HG03196 (cell line): ENCODE data around the gene TYW3.

Experiments
- ATAC-seq: cut with Tn5 transposase; IDR thresholded peaks from one replicate; pipeline ENCODE4 v1.9.1; 2021; ENCODE audit not compliant: unreplicated experiment

The TYW3 gene

GRCh38 chr1:74780594-74780993, 47.6 kb downstream of the TYW3 start:
- ATAC-seq: no peak

- no peak for ATAC-seq
Observed at GRCh38 chr1:74785944-74786343, 53.0 kb downstream of the TYW3 start.

DNA sequence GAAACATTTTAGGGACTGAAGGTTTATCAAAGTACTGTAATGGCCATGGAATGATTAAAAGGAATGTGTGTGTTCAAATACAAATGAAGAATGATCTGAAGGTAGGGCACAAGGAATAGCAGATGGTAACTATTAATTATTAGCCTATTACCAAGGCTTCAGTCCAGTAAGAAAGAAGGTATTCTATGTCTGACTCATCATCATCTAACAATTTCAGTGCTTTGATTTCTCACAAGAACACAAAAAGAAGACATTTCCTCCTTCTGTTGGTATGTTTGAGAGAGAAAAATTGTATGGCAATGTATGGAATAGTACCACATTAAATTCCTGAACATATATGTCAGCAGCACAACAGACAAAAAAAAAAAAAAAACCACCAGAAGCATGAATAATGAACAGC, 57.5 kb downstream of the TYW3 start:
- no peak for ATAC-seq

DNA sequence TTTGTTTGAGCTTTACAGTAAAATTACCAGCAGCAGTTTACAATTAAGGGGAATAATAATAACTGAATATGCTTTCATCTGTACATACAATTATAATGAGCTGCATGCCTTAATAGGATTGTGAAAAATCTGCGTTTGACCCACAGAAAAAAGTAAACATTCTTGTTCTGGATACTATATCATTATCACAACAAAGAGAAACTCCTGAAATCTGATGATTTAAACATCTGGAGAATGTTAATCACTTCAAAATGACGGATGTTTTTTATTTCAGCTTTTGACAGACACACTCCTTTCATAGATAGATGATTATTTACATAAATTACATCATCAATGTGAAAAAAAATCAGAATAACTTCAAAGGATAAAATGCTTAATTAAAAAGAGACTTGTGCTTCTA, 58.5 kb downstream of the TYW3 start:
- ATAC-seq: no peak

- ATAC-seq: no peak
Observed at GRCh38 chr1:74799119-74799657, 66.2 kb downstream of the TYW3 start.

GRCh38 chr1:74811436-74812179, 78.7 kb downstream of the TYW3 start:
- ATAC-seq: peak; percentile 48

DNA sequence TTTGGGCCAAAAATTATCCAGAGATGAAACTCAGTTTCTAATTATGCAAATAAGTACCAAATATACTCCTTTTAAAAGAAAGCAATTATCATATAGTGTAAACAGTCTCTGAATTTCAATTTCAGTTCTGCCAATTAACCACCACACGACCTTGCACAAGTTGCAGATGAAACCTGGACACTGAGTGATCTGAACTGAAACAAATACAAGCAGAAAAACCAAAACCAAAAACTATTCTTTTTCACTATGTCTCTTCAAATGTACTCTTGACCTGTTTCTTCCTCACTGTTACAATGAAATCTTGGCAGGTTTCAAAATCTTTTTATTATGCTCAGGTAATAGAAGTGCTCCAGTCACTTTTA, 79.2 kb downstream of the TYW3 start:
- ATAC-seq: peak; percentile 97
